Measurements from ENCODE around the gene CLEC9A.

The CLEC9A gene

GRCh38 chr12:10048526-10048925, 18.0 kb downstream of the CLEC9A start:
- DNase-seq: no peak
- no peak overlapping the region for H3K4me3 ChIP-seq (ENCODE audit: low read depth, low read length)
- TF ChIP-seq CTCF (IDR thresholded peaks at IDR 0.05; ENCODE audit: low read depth, low read length): no peak
- no peaks in the 10 kb centered on the region for H3K27me3 ChIP-seq (ENCODE audit: insufficient read depth, low read depth, severe bottlenecking)
- H3K27ac ChIP-seq: no peak overlapping the region
- no peaks in the 10 kb centered on the region for H3K36me3 ChIP-seq
- no peaks in the 10 kb centered on the region for H3K9me3 ChIP-seq (ENCODE audit: severe bottlenecking)

GRCh38 chr12:10052193-10052913, 21.9 kb downstream of the CLEC9A start:
- Histone ChIP-seq H3K27ac (no peak overlapping the region), H3K36me3 (no peaks in the 10 kb centered on the region), H3K9me3 (ENCODE audit: severe bottlenecking) (no peaks in the 10 kb centered on the region), H3K27me3 (ENCODE audit: insufficient read depth, low read depth, severe bottlenecking) (no peaks in the 10 kb centered on the region), H3K4me3 (ENCODE audit: low read depth, low read length) (no peak overlapping the region)
- no peak for DNase-seq
- no peak for TF ChIP-seq CTCF (IDR thresholded peaks at IDR 0.05; ENCODE audit: low read depth, low read length)

- Histone ChIP-seq H3K27me3 (ENCODE audit: insufficient read depth, low read depth, severe bottlenecking) (no peaks in the 10 kb centered on the region), H3K36me3 (no peaks in the 10 kb centered on the region), H3K4me3 (ENCODE audit: low read depth, low read length) (no peak overlapping the region), H3K9me3 (ENCODE audit: severe bottlenecking) (no peaks in the 10 kb centered on the region), H3K27ac (no peak overlapping the region)
- TF ChIP-seq CTCF (IDR thresholded peaks at IDR 0.05; ENCODE audit: low read depth, low read length): no peak
- DNase-seq: no peak
These were observed 27.9 kb downstream of the CLEC9A start for GRCh38 chr12:10058387-10058786.

- no peak overlapping the region for H3K27ac ChIP-seq
- H3K27me3 ChIP-seq (ENCODE audit: insufficient read depth, low read depth, severe bottlenecking): no peaks in the 10 kb centered on the region
- no peak for DNase-seq
- no peak overlapping the region for H3K4me3 ChIP-seq (ENCODE audit: low read depth, low read length)
- TF ChIP-seq CTCF (IDR thresholded peaks at IDR 0.05; ENCODE audit: low read depth, low read length): no peak
- no peaks in the 10 kb centered on the region for H3K9me3 ChIP-seq (ENCODE audit: severe bottlenecking)
- H3K36me3 ChIP-seq: no peaks in the 10 kb centered on the region
These were observed 34.8 kb downstream of the CLEC9A start for GRCh38 chr12:10065241-10065640.

GRCh38 chr12:10067264-10067663, 36.8 kb downstream of the CLEC9A start:
- H3K4me3 ChIP-seq (ENCODE audit: low read depth, low read length): no peak overlapping the region
- DNase-seq: no peak
- no peak for TF ChIP-seq CTCF (IDR thresholded peaks at IDR 0.05; ENCODE audit: low read depth, low read length)
- no peaks in the 10 kb centered on the region for H3K36me3 ChIP-seq
- H3K9me3 ChIP-seq (ENCODE audit: severe bottlenecking): no peaks in the 10 kb centered on the region
- H3K27ac ChIP-seq: no peak overlapping the region
- H3K27me3 ChIP-seq (ENCODE audit: insufficient read depth, low read depth, severe bottlenecking): no peaks in the 10 kb centered on the region

- H3K4me3 ChIP-seq (ENCODE audit: low read depth, low read length): no peak overlapping the region
- no peaks in the 10 kb centered on the region for H3K36me3 ChIP-seq
- H3K27me3 ChIP-seq (ENCODE audit: insufficient read depth, low read depth, severe bottlenecking): no peaks in the 10 kb centered on the region
- H3K9me3 ChIP-seq (ENCODE audit: severe bottlenecking): no peaks in the 10 kb centered on the region
- no peak for TF ChIP-seq CTCF (IDR thresholded peaks at IDR 0.05; ENCODE audit: low read depth, low read length)
- no peak for DNase-seq
- H3K27ac ChIP-seq: no peak overlapping the region
These were observed 37.5 kb downstream of the CLEC9A start for GRCh38 chr12:10067942-10068341.

All from WERI-Rb-1 (cell line).